ENCODE measurements around the gene CATSPERZ. TPM values are rescaled to one million over a fixed set of nuclear protein-coding genes. Genes with fewer than 3 reads are reported as not detected.
A peak's percentile ranks its signal among the peaks of the same experiment; 100 is the strongest.
"Not testable (repeated sequence)": the region's sequence is repeated elsewhere in the genome, so short reads cannot be mapped to it uniquely, and the experiment has no call there.

CATSPERZ gene
- total RNA-seq, 1 donor from 2014 or later, result not detected

DNA sequence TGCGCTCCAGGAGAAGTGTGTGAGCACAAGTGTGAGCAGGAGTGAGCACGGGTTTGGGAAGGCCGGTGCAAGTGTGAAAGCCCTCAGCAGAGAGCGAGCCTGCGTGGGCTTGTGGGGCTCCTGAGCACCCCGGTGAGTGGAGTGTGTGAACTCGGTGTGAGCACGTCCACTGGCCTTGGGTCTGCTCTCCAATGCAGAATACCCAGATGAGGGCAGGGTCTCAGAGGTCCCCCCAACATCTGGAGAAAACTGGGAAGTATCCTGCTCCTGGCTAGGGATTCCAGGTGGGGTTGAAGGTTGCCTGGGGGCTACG lies 6.4 kb downstream of the CATSPERZ start:
- Mint-ChIP-seq H3K27me3 (ENCODE audit: low read depth) (peaks cover 12% of the 10 kb centered on the region), H3K9me3 (no peaks in the 10 kb centered on the region), H3K4me1 (peaks cover 15% of the 10 kb centered on the region), H3K27ac (peak overlapping the region; percentile 89), H3K4me3 (peak overlapping the region; percentile 86), H3K36me3 (peaks cover 5% of the 10 kb centered on the region)
- TF ChIP-seq, protein P1, sequence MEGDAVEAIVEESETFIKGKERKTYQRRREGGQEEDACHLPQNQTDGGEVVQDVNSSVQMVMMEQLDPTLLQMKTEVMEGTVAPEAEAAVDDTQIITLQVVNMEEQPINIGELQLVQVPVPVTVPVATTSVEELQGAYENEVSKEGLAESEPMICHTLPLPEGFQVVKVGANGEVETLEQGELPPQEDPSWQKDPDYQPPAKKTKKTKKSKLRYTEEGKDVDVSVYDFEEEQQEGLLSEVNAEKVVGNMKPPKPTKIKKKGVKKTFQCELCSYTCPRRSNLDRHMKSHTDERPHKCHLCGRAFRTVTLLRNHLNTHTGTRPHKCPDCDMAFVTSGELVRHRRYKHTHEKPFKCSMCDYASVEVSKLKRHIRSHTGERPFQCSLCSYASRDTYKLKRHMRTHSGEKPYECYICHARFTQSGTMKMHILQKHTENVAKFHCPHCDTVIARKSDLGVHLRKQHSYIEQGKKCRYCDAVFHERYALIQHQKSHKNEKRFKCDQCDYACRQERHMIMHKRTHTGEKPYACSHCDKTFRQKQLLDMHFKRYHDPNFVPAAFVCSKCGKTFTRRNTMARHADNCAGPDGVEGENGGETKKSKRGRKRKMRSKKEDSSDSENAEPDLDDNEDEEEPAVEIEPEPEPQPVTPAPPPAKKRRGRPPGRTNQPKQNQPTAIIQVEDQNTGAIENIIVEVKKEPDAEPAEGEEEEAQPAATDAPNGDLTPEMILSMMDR (IDR thresholded peaks at IDR 0.05; ENCODE audit: unreplicated experiment), result no peak
- DNase-seq (ENCODE audit: low spot score in 2 of 2, unreplicated experiment in 2 of 2), result no peak

DNA sequence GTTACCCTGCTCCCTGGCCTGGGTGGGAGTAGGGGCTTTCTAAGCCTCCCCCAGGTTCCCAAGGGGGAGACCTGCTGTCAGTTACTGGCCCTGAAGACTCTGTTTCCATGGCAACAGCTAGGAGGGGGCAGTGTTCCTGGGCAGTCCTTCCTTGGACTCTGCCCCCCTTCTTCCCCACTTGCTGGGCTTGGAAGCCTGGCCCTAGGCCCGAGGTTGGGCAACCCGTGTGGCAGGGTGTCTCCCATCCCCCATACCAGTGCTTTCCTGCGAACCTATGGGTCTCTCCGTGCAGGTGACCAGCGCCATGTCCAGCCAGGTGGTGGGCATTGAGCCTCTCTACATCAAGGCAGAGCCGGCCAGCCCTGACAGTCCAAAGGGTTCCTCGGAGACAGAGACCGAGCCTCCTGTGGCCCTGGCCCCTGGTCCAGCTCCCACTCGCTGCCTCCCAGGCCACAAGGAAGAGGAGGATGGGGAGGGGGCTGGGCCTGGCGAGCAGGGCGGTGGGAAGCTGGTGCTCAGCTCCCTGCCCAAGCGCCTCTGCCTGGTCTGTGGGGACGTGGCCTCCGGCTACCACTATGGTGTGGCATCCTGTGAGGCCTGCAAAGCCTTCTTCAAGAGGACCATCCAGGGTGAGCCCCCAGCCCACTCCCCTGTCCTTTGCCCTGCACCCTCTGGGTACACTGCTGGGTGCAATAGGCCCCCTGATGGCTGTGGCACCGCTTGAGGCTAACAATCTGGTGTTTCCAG lies 6.9 kb downstream of the CATSPERZ start:
- DNase-seq (ENCODE audit: low spot score in 2 of 2, unreplicated experiment in 2 of 2), result no peak
- Mint-ChIP-seq H3K36me3 (peaks cover 5% of the 10 kb centered on the region), H3K4me3 (peak overlapping the region; percentile 86), H3K27ac (no peak overlapping the region), H3K9me3 (no peaks in the 10 kb centered on the region), H3K27me3 (ENCODE audit: low read depth) (peaks cover 7% of the 10 kb centered on the region), H3K4me1 (peaks cover 15% of the 10 kb centered on the region)
- TF ChIP-seq, protein P1 (IDR thresholded peaks at IDR 0.05; ENCODE audit: unreplicated experiment), result no peak

DNA sequence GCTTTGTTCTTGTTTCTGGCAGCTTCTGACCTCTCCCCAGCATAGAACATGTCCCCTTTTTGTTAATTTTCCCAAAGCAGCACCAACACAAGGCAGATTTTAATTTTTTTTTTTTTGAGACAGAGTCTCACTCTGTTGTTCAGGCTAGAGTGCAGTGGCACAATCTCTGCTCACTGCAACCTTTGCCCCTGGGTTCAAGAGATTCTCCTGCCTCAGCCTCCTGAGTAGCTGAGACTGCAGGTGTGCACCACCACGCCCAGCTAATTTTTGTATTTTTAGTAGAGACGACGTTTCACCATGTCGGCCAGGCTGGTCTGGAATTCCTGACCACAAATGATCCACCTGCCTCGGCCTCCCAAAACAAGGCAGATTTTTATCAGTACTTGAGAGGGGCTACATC lies 7.6 kb downstream of the CATSPERZ start:
- peak overlapping the region; percentile 15 for H3K4me3 Mint-ChIP-seq
- H3K27me3 Mint-ChIP-seq (ENCODE audit: low read depth); H3K36me3 Mint-ChIP-seq; DNase-seq (ENCODE audit: low spot score in 2 of 2, unreplicated experiment in 2 of 2); H3K9me3 Mint-ChIP-seq: not testable (repeated sequence)
- H3K27ac Mint-ChIP-seq, result peak overlapping the region; percentile 7
- H3K4me1 Mint-ChIP-seq, result peaks cover 15% of the 10 kb centered on the region

DNA sequence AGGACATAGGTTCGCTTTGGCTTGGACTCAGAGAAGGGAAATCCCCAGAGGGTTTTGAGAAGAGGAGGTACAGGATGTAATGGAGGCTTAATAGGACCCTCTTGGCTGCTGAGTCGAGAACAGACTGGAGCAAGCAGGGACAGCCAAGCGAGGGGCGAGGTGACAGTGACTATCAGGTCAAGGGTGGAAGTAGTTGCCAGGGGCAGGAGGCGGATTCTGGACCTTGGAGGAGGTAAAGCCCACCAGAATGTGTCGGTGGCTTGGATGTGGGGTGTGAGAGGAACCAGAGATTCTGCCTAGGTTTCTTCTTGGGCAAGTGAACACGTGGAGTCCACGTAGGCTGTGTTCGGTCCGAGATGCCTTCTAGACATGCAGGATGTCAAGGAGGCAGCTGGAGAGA lies 12.8 kb downstream of the CATSPERZ start:
- Mint-ChIP-seq H3K9me3 (no peaks in the 10 kb centered on the region), H3K4me1 (peaks cover 14% of the 10 kb centered on the region), H3K27ac (no peak overlapping the region), H3K4me3 (no peak overlapping the region), H3K36me3 (peaks cover 3% of the 10 kb centered on the region), H3K27me3 (ENCODE audit: low read depth) (no peaks in the 10 kb centered on the region)
- TF ChIP-seq, protein P1 (IDR thresholded peaks at IDR 0.05; ENCODE audit: unreplicated experiment), result no peak
- no peak for DNase-seq (ENCODE audit: low spot score in 2 of 2, unreplicated experiment in 2 of 2)

DNA sequence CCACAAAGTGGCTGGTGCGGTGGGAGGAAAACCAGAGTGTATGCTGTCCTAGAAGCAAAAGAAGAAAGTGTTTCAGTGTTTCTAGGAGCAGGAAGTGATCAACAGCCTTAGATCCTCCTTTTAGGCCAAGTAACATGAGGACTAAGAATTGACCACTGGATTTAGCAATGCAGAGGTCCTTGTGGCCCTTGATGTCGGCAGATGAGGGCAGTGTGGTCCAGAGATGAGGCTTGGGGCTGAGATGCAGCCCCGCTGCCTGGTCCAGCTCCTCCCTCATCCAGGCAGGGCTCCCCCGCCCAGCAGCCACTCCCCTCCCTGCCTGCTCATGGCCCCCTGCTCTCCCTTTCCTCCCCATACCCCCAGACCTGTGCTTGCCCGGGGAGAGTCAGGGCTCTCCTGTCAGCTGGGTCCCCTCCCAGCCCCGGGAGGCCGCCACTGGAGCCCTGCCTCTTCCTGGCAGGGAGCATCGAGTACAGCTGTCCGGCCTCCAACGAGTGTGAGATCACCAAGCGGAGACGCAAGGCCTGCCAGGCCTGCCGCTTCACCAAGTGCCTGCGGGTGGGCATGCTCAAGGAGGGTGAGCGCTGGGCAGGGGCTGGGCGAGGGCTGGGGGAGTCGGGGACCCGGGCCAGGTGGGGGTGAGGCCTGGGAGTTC lies 13.5 kb downstream of the CATSPERZ start:
- Mint-ChIP-seq H3K36me3 (peaks cover 3% of the 10 kb centered on the region), H3K4me3 (no peak overlapping the region), H3K27me3 (ENCODE audit: low read depth) (no peaks in the 10 kb centered on the region), H3K27ac (no peak overlapping the region), H3K4me1 (peaks cover 14% of the 10 kb centered on the region), H3K9me3 (no peaks in the 10 kb centered on the region)
- TF ChIP-seq, protein P1 (IDR thresholded peaks at IDR 0.05; ENCODE audit: unreplicated experiment), result no peak
- no peak for DNase-seq (ENCODE audit: low spot score in 2 of 2, unreplicated experiment in 2 of 2)

DNA sequence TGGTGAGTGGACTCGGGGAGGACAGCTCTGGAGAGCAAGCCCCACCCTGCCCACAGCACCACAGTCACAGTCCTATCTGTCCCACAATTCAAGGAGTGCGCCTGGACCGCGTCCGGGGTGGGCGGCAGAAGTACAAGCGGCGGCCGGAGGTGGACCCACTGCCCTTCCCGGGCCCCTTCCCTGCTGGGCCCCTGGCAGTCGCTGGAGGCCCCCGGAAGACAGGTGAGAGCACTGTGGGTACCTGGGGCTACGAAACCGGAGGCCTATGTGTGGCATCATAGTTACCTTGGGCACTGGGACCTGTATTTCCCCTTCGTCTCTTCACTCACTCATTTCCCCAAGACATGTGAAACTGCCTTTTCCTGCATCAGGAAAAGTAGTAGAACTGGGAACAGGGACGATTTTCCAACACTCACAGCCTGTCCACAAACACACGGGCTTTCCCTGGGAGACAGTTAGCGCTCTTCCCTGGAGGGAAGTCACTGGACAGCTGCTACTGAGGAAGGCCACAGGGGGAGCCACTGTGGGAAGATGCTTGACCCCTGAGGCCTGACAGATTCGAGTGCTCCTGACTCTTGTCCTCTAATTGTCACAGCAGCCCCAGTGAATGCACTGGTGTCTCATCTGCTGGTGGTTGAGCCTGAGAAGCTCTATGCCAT lies 14.1 kb downstream of the CATSPERZ start:
- no peaks in the 10 kb centered on the region for H3K9me3 Mint-ChIP-seq
- TF ChIP-seq, protein P1 (IDR thresholded peaks at IDR 0.05; ENCODE audit: unreplicated experiment), result no peak
- no peaks in the 10 kb centered on the region for H3K27me3 Mint-ChIP-seq (ENCODE audit: low read depth)
- H3K4me1 Mint-ChIP-seq, result peaks cover 19% of the 10 kb centered on the region
- H3K27ac Mint-ChIP-seq, result no peak overlapping the region
- peaks cover 3% of the 10 kb centered on the region for H3K36me3 Mint-ChIP-seq
- DNase-seq (ENCODE audit: low spot score in 2 of 2, unreplicated experiment in 2 of 2), result no peak
- H3K4me3 Mint-ChIP-seq, result no peak overlapping the region
